ENCODE data around the gene ARID4B.
"Not testable (repeated sequence)": the region's sequence is repeated elsewhere in the genome, so short reads cannot be mapped to it uniquely, and the experiment has no call there.

ARID4B gene

GRCh38 chr1:235221653-235222375, 106.2 kb downstream of the ARID4B start:
- no peak for DNase-seq

GRCh38 chr1:235215453-235215852, 112.5 kb downstream of the ARID4B start:
- no peak for DNase-seq

- not testable (repeated sequence) for DNase-seq
Measured at GRCh38 chr1:235214962-235215361, 113.0 kb downstream of the ARID4B start.

- no peak for DNase-seq
Measured at GRCh38 chr1:235213752-235214151, 114.2 kb downstream of the ARID4B start.

DNA sequence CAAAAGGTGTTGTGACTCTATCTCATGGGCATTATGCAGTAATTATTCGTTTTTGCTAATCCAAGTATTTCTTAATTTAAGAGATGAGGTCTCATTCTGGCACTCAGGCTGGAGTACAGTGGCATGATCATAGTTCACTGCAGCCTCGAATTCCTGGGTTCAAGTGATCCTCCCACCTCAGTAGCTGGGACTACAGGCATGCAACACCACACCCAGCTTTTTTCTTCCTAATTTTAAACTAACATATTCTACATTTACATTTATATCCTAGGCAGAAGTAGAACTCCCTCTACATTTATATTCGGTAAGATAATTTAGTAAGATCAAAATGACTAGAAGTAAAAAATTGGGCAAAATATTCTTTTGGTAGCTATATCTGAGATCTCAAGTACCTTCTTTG, 116.5 kb downstream of the ARID4B start:
- no peak for DNase-seq

DNA sequence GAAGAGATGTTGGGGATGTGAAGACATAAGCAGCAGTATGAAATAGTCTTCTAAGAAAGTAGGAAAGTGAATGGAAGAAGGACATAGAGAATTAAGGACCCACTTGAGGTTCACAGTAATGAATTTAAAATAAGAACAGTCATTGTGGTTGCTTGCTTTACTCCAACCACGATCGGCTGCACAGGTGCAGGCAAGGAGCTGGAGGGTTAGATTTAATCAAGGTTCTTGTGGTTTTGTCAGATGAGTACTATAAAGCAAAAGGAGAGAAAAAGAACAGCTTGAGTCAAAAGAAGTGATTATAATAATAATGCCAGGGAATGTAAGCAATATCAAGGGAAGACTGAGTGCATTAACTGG, 120.8 kb downstream of the ARID4B start:
- DNase-seq, result no peak

DNA sequence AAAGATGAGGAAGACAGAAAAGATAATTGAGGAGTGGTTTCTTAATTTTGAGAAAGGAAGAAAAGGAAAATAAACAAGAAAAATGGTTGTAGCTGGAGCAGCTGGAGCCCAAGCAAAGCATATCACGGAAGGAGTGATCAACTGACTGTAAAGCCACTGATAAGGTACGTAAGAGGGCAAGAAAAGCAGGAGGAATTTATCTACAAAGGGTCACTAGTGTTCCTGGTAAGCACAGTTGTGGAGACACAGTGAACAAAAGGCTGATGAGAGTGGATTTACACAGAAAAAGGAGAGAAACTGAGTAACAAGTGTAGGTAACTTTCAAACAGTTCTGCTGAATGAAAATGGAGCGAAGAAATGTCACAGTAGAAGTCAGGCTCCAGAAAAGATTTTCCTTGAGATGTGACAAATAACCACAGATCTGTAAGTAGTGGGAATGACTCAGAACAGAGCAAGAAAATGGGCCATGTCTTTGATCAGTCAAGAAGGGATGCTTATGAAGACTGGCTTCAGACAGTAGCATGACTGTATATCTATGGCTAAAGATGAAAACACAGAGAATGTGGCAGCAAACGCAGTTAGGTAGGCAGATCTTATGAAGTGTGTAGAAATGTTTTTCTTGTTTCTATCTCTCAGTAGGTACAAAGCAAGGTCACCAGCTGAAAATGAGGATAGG, 121.3 kb downstream of the ARID4B start:
- DNase-seq, result no peak

- no peak for DNase-seq
Measured at GRCh38 chr1:235205687-235206086, 122.3 kb downstream of the ARID4B start.

DNA sequence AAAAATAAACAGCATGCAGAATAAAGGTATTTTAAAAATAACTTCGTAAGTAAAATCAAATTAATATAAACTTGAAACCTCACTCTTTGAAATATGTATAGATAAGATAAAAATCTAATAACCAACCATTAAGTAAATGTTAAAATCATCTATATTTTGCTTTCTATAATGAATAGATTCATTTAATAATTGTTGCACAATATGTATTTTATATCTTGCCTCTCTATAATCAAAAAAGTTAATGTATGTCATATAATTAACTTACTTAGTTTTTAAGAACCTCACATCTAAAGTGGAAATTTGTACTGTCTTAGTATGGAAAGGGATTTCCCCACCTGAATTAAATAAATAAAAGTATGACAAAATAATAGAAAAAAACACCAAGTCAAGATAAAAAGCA, 124.6 kb downstream of the ARID4B start:
- DNase-seq, result no peak

DNA sequence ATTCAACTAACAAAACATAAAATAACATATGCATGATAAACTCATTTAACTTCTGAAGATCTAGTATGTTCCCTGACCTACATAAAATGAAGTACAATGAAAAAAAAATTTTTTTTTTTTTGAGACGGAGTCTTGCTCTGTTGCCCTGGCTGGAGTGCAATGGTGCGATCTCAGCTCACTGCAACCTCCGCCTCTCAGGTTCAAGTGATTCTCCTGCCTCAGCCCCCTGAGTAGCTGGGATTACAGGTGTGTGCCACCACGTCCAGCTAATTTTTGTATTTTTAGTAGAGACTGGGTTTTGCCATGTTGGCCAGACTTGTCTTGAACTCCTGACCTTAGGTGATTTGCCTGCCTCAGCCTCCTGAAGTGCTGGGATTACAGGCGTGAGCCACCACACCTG, 125.5 kb downstream of the ARID4B start:
- not testable (repeated sequence) for DNase-seq

DNA sequence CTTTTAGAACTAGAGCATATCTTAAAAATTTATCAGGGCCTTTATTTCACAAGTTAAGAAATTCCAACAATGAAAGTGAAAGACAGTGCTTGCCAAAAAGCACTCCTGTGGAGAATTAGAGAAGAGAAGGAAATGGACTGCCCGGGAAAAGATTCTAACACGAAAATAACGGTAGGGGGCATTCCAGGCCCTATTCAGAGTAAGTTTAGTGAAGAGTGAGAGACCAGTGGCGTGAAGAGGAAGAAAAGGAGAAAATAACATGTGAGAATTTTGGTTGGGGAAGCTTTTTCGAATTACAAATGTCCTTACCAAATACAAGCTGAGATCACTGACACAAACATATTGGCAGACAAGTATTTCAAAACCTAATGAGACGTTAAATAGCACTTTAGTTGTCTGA, 128.5 kb downstream of the ARID4B start:
- no peak for DNase-seq

- DNase-seq, result no peak
Measured at GRCh38 chr1:235190431-235190830, 137.5 kb downstream of the ARID4B start.

GRCh38 chr1:235187316-235187715, 140.7 kb downstream of the ARID4B start:
- DNase-seq, result no peak

DNA sequence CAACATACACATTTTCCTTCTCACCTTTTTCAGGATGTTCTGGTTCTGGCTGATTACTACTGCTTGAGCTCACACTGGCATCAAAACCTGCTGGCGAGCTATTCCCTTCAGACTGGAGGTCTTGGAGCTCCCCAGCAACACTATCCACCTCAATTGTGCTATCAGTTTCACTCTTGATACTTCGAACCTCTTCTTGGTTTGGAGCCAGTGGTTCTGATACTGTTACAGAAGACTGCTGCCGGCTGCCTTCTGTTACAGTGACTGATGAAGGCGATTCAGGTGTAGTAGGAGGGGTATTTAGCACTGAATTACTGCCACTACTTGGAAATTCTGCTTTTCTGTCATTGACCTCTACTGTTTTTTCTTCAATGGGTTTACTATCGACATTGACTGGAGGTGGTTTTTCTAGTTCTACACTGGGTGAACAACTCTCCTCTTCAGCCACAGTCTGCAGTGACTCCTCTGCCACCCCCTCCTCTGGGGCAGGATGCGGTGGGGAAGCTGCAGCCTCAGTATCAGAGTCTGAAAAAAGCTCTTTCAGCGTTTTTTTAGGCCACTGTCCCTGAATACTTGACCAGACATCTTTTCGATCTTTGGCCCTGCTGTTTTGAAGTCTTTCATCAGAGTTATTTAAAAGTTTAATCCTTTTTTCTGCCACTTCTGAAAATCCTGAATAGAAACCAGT, 146.3 kb downstream of the ARID4B start:
- DNase-seq, result no peak

- no peak for DNase-seq
Measured at GRCh38 chr1:235180916-235181460, 147.0 kb downstream of the ARID4B start.

- no peak for DNase-seq
Measured at GRCh38 chr1:235176486-235176885, 151.5 kb downstream of the ARID4B start.

DNA sequence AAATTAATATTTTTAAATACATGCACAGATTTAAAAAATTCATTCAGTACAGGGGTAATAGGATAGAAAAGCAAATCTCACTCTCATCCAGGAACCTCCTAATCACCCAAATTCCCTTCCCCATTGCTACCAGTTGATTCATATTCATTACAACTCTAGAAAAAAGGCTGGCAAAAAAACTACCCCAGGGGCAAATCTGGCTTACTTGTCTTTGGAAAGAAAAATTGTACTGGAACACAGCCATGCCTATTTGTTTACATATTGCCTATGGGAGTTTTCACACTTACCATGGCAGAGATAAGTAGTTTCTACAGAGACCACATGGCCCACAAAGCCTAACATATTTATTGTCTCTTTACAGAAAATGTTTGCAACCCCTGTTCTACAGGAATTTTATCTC, 158.0 kb downstream of the ARID4B start:
- DNase-seq, result no peak

DNA sequence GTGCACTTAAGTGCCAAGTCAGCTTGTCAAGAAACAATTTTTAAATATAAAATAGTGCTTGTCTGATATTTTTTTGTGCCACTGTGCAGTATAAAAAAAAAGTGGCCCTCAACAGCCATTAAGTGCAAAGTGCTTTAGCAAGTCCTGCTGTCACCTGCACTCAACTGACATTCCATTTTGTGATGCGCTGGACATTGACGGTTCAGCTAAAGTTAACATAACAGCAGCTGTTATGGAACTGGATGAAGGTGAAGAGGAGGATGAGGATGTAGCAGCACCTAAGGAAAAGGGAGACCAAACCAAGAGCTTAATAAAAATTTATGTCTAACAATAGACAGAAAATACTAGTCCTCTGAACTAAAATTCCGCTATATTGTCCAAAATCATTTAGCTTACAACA, 159.6 kb downstream of the ARID4B start:
- DNase-seq, result no peak

DNA sequence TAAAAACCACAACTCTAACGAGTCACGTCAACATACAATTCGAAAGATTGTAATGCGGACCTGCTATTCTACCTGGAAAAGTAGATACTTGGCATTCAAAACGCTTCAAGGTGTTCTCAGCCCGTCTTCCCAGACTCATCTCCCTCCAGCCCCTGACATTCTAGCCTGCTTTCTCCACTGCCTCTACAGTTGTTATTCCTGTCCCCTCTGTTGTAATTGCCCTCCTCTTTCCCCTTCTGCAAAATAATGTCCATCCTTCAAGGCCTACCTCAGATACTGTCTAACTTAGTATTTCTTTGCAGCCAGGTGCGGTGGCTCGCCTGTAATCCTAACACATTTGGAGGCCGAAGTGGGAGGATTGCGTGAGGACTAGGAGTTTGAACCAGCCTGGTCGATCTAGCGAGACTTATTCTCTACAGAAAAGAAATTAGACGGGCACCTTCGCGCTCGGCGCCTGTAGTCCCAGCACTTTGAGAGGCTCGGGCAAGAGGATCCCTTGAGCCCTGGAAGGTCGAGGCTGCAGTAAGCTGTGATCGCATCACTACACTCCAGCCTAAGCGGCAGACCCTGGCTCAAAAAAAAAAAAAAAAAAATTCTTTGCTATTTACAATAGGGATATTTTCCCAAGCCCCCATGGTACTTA, 166.2 kb downstream of the ARID4B start:
- no peak for DNase-seq

DNA sequence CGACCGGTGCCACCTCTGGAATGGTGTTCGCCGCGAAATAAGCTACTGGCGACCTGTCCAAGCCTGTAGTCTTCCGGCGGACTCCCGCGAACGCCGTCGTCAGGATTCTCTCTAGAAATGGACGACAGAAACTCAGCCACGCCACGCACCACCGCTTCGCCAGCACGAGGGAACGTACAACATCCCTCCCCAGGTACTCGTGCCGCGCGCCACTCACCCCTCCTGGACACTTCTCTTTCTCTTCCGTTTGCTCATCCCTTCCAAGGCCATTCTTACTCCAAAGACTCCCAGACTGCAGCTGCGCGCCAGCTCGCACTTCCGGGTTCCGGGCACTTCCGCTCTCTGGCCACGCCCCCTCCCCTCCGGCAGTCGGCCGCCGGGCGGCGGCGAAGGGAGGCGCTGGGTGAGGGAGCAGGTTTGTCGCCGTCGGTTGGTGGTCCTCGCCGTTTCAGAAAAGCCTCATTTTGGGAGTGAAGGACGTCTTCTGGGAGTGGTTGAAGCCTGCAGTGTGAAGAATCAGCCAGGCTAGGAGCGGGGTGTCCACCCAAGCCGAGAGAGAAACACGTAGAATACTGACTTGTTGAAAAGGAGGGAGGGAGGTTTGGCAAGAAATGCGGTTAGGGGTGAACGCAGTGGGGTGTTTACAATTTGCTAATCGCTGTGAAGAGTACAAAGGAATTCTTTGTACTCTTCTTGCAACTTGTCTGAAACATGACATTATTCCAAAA, 166.9 kb downstream of the ARID4B start, which contains the start of gene RBM34:
Gene RBM34 (minus strand): TSS at position 294 of the 728 bp plus-strand sequence. CDS start 24 bp downstream, at position 270.
- peak; percentile 18 for DNase-seq

DNA sequence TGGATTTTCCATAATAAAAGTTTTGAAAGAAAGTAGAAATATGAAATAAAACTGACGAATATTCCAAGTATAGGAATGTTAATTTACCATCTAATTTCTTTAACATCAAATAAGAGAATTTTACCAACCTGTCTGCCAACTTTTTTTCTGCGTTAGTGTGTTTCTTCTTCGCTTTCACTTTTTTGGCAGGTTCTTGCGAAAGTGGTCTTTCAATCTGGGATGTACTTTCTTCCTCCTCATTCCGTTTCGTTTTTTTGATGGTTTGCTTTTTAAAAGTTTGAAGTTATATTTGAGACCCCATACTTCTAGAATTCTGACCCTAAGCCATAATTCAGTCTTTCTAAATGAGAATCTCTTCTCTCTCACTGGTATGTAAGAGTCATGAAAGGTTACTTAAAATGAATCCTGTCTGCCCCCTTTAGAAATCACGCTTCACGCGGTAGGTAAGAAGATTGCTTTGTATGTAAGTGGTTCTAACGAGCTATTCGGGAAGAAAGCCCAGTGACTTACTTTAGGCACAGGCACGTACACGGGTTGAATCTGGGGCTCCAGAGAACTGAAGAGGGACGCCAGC, 167.5 kb downstream of the ARID4B start:
- no peak for DNase-seq

DNA sequence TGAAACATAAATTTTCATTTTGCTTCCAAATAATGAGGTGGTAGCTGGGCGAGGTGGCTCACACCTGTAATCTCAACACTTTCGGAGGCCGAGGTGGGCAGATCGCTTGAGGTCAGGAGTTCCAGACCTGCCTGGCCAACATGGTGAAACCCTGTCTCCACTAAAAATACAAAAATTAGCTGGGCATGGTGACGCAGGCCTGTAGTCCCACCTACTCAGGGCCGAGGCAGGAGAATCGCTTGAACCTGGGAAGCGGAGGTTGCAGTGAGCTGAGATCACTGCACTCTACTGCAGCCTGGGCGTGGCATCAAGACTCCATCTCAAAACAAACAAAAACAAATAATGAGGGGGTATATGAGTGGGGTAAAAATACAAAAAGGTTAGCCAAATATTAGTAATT, 168.0 kb downstream of the ARID4B start:
- not testable (repeated sequence) for DNase-seq

Data from DMS153 (cell line).